MM.1S (cell line): ENCODE data around the gene GAS7.

Experiments used
- CTCF ChIP-seq: fragments of 300-600 bp; sonication (generic); IDR thresholded peaks from 2 replicates; pipeline ENCODE4 v1.5.1; 2016; ENCODE audit warnings: antibody characterized with exemption, low read length, mixed read lengths
- EZH2phosphoT487 ChIP-seq: fragments of 300-600 bp; sonication (generic); IDR thresholded peaks from 2 replicates; pipeline ENCODE4 v1.6.1; 2018; ENCODE audit warnings: antibody characterized with exemption, low read length

DNA sequence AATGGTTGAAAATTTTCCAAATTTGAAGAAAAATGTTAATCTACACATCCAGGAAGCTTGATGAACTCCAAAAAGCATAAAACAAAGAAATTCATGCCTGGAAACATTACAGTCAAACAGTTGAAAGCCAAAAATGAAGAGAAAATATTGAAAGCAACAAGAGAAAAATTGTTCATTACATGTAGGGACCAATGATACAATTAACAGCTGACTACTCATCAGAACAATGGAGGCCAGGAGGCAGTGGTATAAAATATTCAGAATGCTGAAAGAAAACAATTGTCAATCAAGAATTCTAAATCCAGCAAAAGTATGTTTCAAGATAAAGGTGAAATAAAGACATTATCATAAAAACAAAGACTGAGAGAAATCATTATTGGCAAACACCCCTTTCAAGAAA lies 315.0 kb downstream of the GAS7 start:
- TF ChIP-seq CTCF, result no peak
- TF ChIP-seq EZH2phosphoT487, result no peak
